ENCODE results near the gene STX4.

DNA sequence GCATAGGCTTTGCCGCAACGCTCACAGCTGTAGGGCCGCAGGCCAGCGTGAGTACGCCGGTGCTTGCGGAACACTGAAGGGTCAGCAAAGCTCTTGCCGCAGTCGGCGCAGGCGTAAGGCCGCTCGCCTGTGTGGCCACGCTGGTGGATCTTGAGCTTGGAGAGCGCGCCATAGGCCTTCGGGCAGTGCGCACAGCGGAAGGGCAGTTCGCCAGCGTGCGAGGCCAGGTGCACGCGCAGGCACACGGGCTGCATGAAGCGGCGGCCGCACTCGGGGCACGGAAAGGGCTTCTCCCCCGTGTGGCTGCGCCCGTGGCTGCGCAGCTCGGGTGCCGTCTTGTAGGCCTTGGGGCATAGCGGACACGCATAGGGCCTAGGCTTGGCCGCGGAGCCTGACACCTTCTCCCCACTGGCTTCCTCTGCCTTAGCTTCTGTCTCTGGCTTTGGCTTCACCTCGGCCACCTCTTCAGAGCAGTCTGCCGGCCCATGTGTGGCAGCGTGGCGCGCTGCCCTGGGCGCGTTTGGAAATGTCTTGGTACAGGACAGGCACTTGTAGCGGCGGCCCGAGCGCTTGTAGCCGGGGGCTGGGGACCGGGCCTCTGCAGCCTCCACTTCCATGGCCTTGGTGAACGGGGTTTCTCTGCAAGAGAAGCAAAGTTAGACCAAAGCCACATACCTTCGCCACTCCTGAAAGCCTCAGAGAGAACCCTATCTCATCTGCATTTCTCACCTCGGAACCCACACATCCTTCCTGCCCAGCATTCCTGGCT is 30.7 kb downstream of the STX4 start:
- TF ChIP-seq, protein P1, sequence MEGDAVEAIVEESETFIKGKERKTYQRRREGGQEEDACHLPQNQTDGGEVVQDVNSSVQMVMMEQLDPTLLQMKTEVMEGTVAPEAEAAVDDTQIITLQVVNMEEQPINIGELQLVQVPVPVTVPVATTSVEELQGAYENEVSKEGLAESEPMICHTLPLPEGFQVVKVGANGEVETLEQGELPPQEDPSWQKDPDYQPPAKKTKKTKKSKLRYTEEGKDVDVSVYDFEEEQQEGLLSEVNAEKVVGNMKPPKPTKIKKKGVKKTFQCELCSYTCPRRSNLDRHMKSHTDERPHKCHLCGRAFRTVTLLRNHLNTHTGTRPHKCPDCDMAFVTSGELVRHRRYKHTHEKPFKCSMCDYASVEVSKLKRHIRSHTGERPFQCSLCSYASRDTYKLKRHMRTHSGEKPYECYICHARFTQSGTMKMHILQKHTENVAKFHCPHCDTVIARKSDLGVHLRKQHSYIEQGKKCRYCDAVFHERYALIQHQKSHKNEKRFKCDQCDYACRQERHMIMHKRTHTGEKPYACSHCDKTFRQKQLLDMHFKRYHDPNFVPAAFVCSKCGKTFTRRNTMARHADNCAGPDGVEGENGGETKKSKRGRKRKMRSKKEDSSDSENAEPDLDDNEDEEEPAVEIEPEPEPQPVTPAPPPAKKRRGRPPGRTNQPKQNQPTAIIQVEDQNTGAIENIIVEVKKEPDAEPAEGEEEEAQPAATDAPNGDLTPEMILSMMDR (IDR thresholded peaks at IDR 0.05; ENCODE audit: insufficient read depth, low read length, poor library complexity, severe bottlenecking): no peak
- no peak for TF ChIP-seq EZH2phosphoT487 (conservative IDR thresholded peaks at IDR 0.05; ENCODE audit: low read length)

Measured in SU-DHL-6 (cell line).